Glomerular visceral epithelial cell (primary cell): ENCODE results near the gene PIK3CD.

ENCODE experiments used
- DNase-seq: peaks from one replicate; pipeline ENCODE4 v3.0.0-alpha.2; 2016; ENCODE audit errors: extremely low spot score

PIK3CD gene

GRCh38 chr1:9717193-9718005 is 65.9 kb downstream of the PIK3CD start:
- DNase-seq = no peak

DNA sequence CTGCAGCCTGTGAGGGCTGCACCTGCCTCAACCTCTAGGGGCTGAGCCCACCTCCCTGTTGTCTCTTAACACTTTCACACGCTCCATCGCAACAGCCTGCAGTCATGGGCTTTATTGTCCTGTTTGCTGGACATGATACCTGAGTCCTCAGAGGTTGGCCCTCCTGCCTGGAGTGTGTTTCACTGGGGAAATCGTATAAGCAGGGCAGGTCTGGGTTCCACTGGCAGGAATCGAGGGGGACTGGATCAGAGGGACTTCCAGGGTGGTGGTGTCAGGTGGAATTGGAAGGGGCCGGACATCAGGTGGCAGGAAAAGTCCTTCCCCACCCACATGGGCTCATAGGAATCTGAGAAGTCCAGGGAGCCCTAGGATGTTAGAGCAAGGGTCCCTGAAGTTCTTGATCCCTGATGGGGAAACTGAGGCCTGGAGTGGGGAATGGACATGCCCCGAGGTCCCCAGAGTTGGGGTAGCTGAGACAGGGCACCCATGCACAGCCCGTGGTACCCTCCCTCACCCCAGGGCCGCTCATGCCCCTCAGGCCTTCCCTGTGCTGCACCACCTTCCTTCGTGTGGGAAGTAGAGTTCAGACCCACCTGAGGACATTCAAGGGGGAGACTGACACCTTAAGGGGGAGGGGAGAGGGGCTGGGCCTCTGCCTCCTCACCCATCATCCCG is 66.6 kb downstream of the PIK3CD start:
- no peak for DNase-seq

DNA sequence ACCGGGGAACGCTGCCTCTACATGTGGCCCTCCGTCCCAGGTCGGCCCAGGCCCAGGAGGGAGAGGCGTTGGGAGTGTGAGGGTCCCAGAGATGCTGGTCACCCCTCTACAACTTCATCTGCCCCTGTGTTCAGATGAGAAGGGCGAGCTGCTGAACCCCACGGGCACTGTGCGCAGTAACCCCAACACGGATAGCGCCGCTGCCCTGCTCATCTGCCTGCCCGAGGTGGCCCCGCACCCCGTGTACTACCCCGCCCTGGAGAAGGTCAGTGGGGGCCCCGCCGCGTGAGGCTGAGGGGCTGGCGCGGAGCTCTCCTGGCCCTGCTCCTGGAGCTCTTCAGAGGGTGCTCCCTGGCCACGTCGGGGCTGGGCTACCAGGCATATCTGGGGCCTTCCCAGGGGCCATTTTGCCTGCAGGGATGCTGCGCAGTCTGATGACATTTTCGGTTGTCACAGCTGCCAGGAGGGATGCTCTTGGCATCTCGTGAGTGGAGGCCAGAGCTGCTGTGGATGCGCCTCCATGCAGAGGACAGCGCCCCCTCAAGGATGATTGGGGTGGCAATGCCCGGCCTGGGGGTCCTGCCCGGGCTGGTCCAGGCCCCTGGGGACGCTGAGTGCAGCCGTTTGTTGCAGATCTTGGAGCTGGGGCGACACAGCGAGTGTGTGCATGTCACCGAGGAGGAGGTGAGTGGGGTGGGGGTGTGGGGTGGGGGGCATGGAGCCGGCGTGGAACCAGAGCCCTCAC is 68.6 kb downstream of the PIK3CD start:
- DNase-seq = no peak

- no peak for DNase-seq
These were observed 69.5 kb downstream of the PIK3CD start for GRCh38 chr1:9720785-9721605.

DNA sequence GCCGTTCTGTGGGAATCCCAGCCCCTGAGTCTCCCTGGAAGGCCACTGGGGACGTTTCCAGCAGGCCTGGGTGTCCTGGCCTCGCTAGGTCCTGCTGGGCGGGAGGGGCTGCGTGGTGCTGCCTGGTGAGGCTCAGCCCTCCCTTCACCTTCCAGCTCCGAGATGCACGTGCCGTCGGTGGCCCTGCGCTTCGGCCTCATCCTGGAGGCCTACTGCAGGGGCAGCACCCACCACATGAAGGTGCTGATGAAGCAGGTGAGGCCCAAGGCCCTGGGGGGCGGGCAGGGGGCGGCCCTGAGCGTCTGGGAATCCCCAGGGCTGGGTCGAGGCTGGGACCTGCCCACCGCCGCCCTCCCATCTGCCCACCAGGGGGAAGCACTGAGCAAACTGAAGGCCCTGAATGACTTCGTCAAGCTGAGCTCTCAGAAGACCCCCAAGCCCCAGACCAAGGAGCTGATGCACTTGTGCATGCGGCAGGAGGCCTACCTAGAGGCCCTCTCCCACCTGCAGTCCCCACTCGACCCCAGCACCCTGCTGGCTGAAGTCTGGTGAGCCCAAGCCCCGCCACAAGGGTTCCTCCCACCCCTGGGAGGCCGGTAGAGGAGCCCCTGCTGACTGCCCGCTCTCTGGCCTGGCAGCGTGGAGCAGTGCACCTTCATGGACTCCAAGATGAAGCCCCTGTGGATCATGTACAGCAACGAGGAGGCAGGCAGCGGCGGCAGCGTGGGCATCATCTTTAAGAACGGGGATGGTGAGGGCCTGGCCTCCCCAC is 70.3 kb downstream of the PIK3CD start:
- DNase-seq = no peak

DNA sequence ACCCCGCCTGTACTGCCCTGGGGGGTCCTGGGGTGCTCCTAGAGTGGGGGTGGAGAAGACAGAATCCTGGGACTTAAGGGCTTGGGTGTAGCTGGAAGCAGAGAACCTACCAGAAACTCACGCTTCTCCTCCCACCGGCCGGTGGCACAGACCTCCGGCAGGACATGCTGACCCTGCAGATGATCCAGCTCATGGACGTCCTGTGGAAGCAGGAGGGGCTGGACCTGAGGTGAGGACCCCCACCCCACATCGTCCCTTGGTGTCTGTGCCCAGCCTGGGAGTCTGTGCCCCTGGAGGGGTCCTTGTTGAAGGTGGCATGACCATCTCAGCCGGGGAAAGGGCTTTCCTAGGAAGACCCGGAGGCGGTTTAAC is 70.8 kb downstream of the PIK3CD start:
- DNase-seq = no peak

DNA sequence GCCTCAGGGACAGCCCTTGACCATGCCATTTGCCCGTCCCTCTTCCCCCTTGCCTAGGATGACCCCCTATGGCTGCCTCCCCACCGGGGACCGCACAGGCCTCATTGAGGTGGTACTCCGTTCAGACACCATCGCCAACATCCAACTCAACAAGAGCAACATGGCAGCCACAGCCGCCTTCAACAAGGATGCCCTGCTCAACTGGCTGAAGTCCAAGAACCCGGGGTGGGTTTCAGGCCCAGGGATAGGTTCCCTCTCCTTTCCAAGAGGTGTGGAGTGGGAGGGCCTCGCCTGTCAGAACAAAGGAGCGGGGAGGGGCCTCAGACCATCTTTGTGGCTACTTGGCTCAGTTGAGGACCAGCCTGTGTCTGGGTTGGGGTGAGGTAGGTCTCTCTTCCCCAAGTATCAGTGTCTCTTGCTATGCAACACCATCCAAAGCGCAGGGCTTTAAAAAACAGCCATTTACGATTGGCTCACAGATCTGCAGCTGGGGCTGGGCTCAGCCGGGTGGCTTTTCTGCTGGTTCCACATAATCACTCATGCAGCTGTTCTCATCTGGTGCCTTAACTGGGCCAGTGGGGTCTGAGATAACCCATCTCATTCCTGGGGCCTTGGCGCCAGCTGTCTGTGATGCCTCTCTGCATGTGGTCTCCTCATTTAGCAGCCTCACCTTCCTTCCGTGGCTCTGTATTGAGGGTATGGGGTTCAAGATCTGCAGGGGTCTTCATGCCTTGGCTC is 71.7 kb downstream of the PIK3CD start:
- DNase-seq = no peak

DNA sequence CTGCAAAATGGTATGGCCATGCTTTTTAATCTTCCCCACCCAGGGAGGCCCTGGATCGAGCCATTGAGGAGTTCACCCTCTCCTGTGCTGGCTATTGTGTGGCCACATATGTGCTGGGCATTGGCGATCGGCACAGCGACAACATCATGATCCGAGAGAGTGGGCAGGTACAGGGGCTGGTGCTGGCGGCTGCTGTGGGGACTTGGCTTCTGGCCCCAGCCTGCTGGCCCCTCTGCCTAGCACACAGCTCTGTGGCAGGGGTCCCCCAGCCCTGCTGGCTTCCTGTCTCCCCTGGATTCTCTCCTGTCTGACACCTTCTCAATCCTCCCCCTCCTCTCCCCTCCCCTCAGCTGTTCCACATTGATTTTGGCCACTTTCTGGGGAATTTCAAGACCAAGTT is 72.4 kb downstream of the PIK3CD start:
- DNase-seq = no peak

- DNase-seq = peak; percentile 66
These were observed 73.4 kb downstream of the PIK3CD start for GRCh38 chr1:9724706-9725476.

DNA sequence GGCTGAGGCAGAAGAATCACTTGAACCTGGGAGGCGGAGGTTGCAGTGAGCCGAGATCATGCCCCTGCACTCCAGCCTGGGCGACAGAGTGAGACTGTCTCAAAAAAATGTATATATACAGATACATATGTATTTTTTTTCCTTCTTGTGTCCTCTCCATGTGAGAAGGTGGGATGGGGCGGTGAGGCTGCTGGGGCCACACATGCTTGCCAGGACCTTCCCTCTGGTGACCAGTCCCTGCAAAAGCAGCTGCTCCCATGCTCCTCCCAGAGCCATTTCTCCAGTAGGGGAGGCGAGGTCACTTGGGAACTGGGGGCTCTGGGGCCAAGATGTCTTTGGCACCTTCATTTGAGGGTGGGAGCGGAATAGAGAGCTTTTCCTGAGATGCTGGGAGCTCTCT is 74.9 kb downstream of the PIK3CD start:
- DNase-seq = no peak

GRCh38 chr1:9726905-9727595 is 75.5 kb downstream of the PIK3CD start:
- no peak for DNase-seq

GRCh38 chr1:9728451-9729295 is 77.1 kb downstream of the PIK3CD start:
- DNase-seq = no peak

DNA sequence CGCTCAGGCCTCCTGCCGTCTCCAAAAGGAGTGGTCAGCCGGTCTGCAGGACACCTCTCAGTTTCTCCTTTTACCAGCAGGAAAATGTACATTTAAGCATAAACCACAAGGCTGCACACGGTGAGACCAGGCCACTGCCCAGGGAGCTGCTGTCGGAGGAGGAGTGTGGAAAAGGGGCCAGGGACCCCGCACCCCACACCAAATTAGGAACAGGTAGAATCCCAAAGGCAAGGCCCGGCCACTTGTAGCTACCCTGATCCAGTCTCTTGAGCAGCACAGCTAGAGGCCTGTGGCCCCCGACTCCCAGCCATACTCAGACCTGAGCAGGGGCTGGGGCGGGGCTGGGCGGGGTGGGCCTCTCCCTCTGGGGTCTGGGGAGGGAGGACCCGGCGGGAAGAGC is 78.0 kb downstream of the PIK3CD start:
- no peak for DNase-seq

DNA sequence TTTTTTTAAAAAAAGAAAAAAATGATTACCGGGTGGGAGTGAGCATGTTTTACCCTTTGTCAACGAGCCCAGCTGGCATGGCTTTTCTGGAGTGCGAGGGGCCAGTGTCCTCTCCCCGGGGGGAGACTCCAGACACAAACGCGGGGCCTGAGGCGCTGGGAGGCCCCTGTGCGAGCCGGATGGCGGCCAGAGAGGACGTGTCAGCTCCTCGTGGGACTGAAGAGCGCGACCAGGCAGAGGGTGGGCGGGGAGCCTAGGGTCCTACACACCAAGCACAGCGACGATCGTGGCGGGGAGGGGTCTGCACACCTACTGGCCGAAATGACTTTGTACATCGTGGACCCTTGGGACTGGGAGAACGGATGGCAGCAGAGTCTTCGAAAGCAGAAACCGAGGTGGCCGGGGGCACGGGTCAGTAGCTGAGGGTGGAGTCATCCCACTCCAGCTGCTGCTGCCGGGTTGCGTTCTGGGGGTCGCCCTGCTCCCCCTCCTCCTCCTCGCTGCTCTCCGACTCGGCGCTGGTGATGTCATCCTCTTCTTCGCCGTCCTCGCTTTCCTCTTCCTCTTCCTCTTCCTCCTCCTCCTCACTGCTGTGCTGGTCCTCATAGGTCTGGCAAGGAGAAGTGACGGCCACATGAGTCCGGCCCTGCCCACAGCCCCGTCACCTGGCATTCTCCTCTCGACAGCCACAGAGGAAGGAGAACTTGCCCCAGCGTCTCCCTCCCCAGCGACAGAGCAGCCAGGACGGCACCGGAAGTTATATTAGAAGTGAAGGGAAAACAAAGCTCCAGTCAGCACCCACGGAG is 78.8 kb downstream of the PIK3CD start:
- DNase-seq = no peak

GRCh38 chr1:9731051-9731537 is 79.6 kb downstream of the PIK3CD start:
- no peak for DNase-seq

DNA sequence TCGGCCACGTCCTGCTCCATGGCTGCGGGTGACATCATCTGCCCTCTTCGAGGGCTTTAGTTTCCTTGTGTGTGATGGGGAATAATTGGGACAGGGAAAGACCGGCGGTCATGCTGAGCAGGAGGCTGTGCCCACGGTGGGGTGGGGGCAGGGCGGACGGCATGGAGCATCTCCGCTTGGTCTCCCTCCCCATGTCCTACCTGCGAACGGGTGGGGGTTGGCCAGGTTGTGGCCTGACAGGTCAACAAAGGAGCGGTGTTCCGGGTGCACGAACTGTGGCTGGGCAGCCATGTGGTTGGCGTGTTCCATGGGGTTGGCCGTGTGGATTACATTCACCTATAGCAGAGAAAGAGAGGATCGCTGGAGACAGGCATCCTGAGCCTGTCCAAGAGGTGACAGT is 80.0 kb downstream of the PIK3CD start:
- DNase-seq = no peak
